Measurements from ENCODE around the gene PHF21B. TPM values are rescaled to one million over a fixed set of nuclear protein-coding genes. Genes with fewer than 3 reads are reported as not detected.

Gene PHF21B
- total and polyA plus RNA-seq, 2 donors (not counting 3 experiments of a cell fraction or from before 2014, with no cell fraction given) = not detected

GRCh38 chr22:44850946-44851345 is 158.9 kb downstream of the PHF21B start:
- Histone ChIP-seq H2AFZ (ENCODE audit: low read depth, low read length) (no peak overlapping the region), H3K79me2 (ENCODE audit: control insufficient read depth, insufficient read depth, low read length) (no peaks in the 10 kb centered on the region), H3K36me3 (ENCODE audit: control insufficient read depth in 2 of 2, extremely low read depth in 1 of 2, insufficient read depth in 2 of 2, low read length in 2 of 2) (no peaks in the 10 kb centered on the region), H3K27ac (ENCODE audit: insufficient read depth, low read depth, low read length) (no peak overlapping the region), H3K27me3 (ENCODE audit: control insufficient read depth in 2 of 2, insufficient read depth in 2 of 2, low read length in 2 of 2) (no peaks in the 10 kb centered on the region), H3K9me1 (replicated peaks; ENCODE audit: control insufficient read depth, extremely low read depth, insufficient read depth, low read length) (no peaks in the 10 kb centered on the region), H3K9ac (replicated peaks; ENCODE audit: extremely low read depth, insufficient read depth, low read length) (no peak overlapping the region), H3K9me3 (replicated peaks; ENCODE audit: control insufficient read depth, insufficient read depth, low read length) (no peaks in the 10 kb centered on the region), H3K4me3 (replicated peaks in 1 of 3; ENCODE audit: insufficient read depth in 1 of 3, low read depth in 1 of 3, low read length in 3 of 3) (no peak overlapping the region), H3K4me1 (ENCODE audit: control insufficient read depth, extremely low read depth, insufficient read depth, low read length) (no peaks in the 10 kb centered on the region), H3K4me2 (ENCODE audit: insufficient read depth, low read length) (no peak overlapping the region), H4K20me1 (replicated peaks; ENCODE audit: control insufficient read depth, extremely low read depth, insufficient read depth, low read length) (no peaks in the 10 kb centered on the region)
- ChIA-PET POLR2A (interaction anchor here (0.7 kb wide), 1 partner anchor 67 kb away, joined by 7 read pairs; no protein-coding TSS in a partner anchor), CTCF (no interaction called here)
- intact Hi-C loops (cut with micrococcal nuclease) (no loop called here), dilution Hi-C loops (cut with MboI; ENCODE audit: extremely low pct_ligation_motif_present, low sequenced_read_pairs) (no loop called here)
- FAIRE-seq = no peak
- TF ChIP-seq POLR2A (IDR thresholded peaks at IDR 0.05; ENCODE audit: low read depth, low read length) = no peak
- TF ChIP-seq JUN (IDR thresholded peaks at IDR 0.05; ENCODE audit: borderline replicate concordance, insufficient read depth, insufficient read length, low read depth) = no peak
- TF ChIP-seq POLR2AphosphoS5 (IDR thresholded peaks at IDR 0.05; ENCODE audit: insufficient read depth, low read depth, low read length) = no peak
- no peak for TF ChIP-seq GATA2 (IDR thresholded peaks at IDR 0.05; ENCODE audit: insufficient read depth, insufficient read length, low read depth, low read length)
- TF ChIP-seq MYC (IDR thresholded peaks at IDR 0.05; ENCODE audit: low read depth, low read length) = no peak
- no peak for TF ChIP-seq MAX (IDR thresholded peaks at IDR 0.05; ENCODE audit: insufficient read depth, insufficient read length)
- TF ChIP-seq EZH2 (IDR thresholded peaks at IDR 0.05; ENCODE audit: borderline replicate concordance, low read depth, low read length, severe bottlenecking) = no peak
- TF ChIP-seq, protein P1, sequence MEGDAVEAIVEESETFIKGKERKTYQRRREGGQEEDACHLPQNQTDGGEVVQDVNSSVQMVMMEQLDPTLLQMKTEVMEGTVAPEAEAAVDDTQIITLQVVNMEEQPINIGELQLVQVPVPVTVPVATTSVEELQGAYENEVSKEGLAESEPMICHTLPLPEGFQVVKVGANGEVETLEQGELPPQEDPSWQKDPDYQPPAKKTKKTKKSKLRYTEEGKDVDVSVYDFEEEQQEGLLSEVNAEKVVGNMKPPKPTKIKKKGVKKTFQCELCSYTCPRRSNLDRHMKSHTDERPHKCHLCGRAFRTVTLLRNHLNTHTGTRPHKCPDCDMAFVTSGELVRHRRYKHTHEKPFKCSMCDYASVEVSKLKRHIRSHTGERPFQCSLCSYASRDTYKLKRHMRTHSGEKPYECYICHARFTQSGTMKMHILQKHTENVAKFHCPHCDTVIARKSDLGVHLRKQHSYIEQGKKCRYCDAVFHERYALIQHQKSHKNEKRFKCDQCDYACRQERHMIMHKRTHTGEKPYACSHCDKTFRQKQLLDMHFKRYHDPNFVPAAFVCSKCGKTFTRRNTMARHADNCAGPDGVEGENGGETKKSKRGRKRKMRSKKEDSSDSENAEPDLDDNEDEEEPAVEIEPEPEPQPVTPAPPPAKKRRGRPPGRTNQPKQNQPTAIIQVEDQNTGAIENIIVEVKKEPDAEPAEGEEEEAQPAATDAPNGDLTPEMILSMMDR (IDR thresholded peaks at IDR 0.05; ENCODE audit: extremely low read depth in 1 of 2, insufficient read depth in 1 of 2, low read depth in 1 of 2, low read length in 2 of 2) = no peak
- no peak for TF ChIP-seq FOS (IDR thresholded peaks at IDR 0.05; ENCODE audit: borderline replicate concordance, insufficient read depth, low read length)
- no peak for DNase-seq (ENCODE audit: low read depth, low spot score)
- BruUV-seq (replicated peaks) = no TSS peak
